GM10248 (cell line): ENCODE results near the gene SLC4A9.

Source experiments
- CTCF ChIA-PET: fragments of 300-600 bp; sonication (Branson Sonifier 250); formaldehyde crosslinking; extraction: SDS; loops from one replicate; lab custom pipeline; 2021; ENCODE audit warnings: antibody characterized with exemption; lab: Yijun Ruan, JAX
- POLR2A ChIA-PET: fragments of 350-650 bp; sonication (Branson Sonifier 250); formaldehyde crosslinking; extraction: SDS; loops from one replicate; lab custom pipeline; 2020; ENCODE audit warnings: antibody characterized with exemption; lab: Yijun Ruan, JAX
- DNase-seq: peaks from one replicate; pipeline ENCODE4 v3.0.0; 2012; ENCODE audit errors: extremely low spot score
- TF ChIP-seq, protein P1 (sequence below): IDR thresholded peaks from 2 replicates; pipeline ENCODE4 v1.5.1; 2012; ENCODE audit warnings: mild to moderate bottlenecking, low read depth; ENCODE audit errors: extremely low read depth, missing control alignments, control extremely low read depth

SLC4A9 gene

GRCh38 chr5:140361901-140362300 is 1.9 kb downstream of the SLC4A9 start:
- POLR2A ChIA-PET: no interaction called here
- DNase-seq: no peak
- TF ChIP-seq, protein P1, sequence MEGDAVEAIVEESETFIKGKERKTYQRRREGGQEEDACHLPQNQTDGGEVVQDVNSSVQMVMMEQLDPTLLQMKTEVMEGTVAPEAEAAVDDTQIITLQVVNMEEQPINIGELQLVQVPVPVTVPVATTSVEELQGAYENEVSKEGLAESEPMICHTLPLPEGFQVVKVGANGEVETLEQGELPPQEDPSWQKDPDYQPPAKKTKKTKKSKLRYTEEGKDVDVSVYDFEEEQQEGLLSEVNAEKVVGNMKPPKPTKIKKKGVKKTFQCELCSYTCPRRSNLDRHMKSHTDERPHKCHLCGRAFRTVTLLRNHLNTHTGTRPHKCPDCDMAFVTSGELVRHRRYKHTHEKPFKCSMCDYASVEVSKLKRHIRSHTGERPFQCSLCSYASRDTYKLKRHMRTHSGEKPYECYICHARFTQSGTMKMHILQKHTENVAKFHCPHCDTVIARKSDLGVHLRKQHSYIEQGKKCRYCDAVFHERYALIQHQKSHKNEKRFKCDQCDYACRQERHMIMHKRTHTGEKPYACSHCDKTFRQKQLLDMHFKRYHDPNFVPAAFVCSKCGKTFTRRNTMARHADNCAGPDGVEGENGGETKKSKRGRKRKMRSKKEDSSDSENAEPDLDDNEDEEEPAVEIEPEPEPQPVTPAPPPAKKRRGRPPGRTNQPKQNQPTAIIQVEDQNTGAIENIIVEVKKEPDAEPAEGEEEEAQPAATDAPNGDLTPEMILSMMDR: no peak
- CTCF ChIA-PET: interaction anchor here (1.4 to 12.8 kb wide), 6 partner anchors 11 to 358 kb away, joined by 3 to 205 read pairs (median 30); partner anchors contain the start of gene HBEGF

GRCh38 chr5:140362311-140362710 is 2.3 kb downstream of the SLC4A9 start:
- POLR2A ChIA-PET: no interaction called here
- TF ChIP-seq, protein P1: no peak
- CTCF ChIA-PET: interaction anchor here (1.4 to 12.8 kb wide), 7 partner anchors 10 to 273 kb away, joined by 3 to 205 read pairs (median 10); partner anchors contain the start of gene HBEGF
- DNase-seq: no peak

GRCh38 chr5:140362875-140363630 is 3.1 kb downstream of the SLC4A9 start:
- ChIA-PET CTCF (interaction anchor here (0.6 to 12.8 kb wide), 45 partner anchors 10 to 363 kb away, joined by 3 to 205 read pairs (median 4); partner anchors contain the start of genes ANKHD1, HARS1, HARS2 and HBEGF), POLR2A (no interaction called here)
- peak; percentile 92 for DNase-seq

DNA sequence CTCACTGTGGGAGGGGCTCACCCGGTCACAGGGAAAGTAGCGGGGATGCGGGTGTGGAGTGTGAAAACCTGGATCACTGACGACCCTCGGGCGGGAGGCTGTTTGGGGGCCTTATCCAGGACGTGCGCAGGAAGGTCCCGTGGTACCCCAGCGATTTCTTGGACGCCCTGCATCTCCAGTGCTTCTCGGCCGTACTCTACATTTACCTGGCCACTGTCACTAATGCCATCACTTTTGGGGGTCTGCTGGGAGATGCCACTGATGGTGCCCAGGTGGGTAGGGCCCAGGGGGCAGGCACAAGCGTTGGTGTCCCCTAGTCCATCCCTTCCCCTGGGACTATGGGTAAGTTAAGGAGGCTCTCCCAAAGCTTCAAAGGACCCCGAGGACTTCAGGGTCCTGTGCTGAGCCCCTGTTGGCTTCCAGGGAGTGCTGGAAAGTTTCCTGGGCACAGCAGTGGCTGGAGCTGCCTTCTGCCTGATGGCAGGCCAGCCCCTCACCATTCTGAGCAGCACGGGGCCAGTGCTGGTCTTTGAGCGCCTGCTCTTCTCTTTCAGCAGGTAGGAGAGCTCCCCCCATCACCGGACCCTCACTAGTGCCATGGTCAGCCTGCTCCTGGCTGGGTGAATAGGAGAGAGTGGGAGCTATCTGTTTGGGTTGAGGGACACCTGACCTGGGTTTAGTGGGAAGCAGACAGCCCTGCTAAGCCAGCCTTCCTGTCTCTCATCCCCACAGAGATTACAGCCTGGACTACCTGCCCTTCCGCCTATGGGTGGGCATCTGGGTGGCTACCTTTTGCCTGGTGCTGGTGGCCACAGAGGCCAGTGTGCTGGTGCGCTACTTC is 3.9 kb downstream of the SLC4A9 start:
- TF ChIP-seq, protein P1: no peak
- ChIA-PET POLR2A (no interaction called here), CTCF (interaction anchor here (0.6 to 12.8 kb wide), 47 partner anchors 9 to 362 kb away, joined by 3 to 205 read pairs (median 4); partner anchors contain the start of genes ANKHD1, EIF4EBP3, HARS1 and HARS2)
- DNase-seq: peak; percentile 15

More at GRCh38 chr5:140362875-140363630, 3.1 kb downstream of the SLC4A9 start:
- TF ChIP-seq, protein P1: peak; percentile 99

GRCh38 chr5:140364472-140364765 is 4.4 kb downstream of the SLC4A9 start:
- TF ChIP-seq, protein P1: no peak
- ChIA-PET CTCF (interaction anchor here (0.7 to 12.8 kb wide), 19 partner anchors 8 to 356 kb away, joined by 3 to 205 read pairs (median 6); partner anchors contain the start of genes EIF4EBP3, HARS1, HARS2 and HBEGF), POLR2A (no interaction called here)
- DNase-seq: no peak

GRCh38 chr5:140365282-140365681 is 5.3 kb downstream of the SLC4A9 start:
- ChIA-PET POLR2A (no interaction called here), CTCF (interaction anchor here (0.8 to 12.8 kb wide), 8 partner anchors 7 to 282 kb away, joined by 3 to 205 read pairs (median 8); partner anchors contain the start of genes HBEGF, IK and NDUFA2)
- DNase-seq: no peak
- TF ChIP-seq, protein P1: no peak
